ENCODE data around the gene TAF6.

GRCh38 chr7:100064162-100064561 lies 55.0 kb downstream of the TAF6 start:
- no peak for TF ChIP-seq POLR2A (IDR thresholded peaks at IDR 0.05)
- TF ChIP-seq, protein P1, sequence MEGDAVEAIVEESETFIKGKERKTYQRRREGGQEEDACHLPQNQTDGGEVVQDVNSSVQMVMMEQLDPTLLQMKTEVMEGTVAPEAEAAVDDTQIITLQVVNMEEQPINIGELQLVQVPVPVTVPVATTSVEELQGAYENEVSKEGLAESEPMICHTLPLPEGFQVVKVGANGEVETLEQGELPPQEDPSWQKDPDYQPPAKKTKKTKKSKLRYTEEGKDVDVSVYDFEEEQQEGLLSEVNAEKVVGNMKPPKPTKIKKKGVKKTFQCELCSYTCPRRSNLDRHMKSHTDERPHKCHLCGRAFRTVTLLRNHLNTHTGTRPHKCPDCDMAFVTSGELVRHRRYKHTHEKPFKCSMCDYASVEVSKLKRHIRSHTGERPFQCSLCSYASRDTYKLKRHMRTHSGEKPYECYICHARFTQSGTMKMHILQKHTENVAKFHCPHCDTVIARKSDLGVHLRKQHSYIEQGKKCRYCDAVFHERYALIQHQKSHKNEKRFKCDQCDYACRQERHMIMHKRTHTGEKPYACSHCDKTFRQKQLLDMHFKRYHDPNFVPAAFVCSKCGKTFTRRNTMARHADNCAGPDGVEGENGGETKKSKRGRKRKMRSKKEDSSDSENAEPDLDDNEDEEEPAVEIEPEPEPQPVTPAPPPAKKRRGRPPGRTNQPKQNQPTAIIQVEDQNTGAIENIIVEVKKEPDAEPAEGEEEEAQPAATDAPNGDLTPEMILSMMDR (IDR thresholded peaks at IDR 0.05 in 8 of 11, conservative IDR thresholded peaks at IDR 0.05 in 3 of 11) = no peak
- no peak for TF ChIP-seq POLR2AphosphoS5 (IDR thresholded peaks at IDR 0.05)

Measured in spleen (tissue), 7 donors.